ENCODE results near the gene HDLBP. TPM values are rescaled to one million over a fixed set of nuclear protein-coding genes. Genes with fewer than 3 reads are reported as not detected.

Gene HDLBP
- polyA plus RNA-seq, 10 donors, result 325 to 426 (median 361) TPM

GRCh38 chr2:241214766-241215165, 100.7 kb downstream of the HDLBP start:
- DNase-seq, result no peak

DNA sequence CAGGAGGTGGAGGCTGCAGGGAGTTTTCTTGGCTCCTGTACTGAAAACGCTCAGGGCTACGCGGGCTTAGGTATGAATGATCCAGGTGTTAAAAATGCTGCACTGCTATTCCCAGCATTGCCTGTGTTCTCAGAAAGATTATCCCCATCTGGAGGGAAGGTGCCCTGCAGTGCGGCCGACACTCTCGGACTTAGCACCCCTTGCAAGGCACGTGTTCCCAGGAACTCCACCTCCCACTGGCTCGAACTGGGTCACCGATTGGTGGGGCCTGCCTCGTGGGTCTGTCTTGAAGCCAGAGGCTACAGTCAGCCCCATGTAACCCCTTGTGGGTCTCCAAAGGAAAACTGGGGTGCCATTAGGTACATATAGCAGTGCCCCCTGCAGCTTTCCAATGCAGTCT, 101.3 kb downstream of the HDLBP start:
- DNase-seq, result no peak

GRCh38 chr2:241213567-241213966, 101.9 kb downstream of the HDLBP start:
- no peak for DNase-seq

- peak in 1 of 3 donors; percentile 17 for DNase-seq
These were observed 102.4 kb downstream of the HDLBP start for GRCh38 chr2:241213041-241213440.

DNA sequence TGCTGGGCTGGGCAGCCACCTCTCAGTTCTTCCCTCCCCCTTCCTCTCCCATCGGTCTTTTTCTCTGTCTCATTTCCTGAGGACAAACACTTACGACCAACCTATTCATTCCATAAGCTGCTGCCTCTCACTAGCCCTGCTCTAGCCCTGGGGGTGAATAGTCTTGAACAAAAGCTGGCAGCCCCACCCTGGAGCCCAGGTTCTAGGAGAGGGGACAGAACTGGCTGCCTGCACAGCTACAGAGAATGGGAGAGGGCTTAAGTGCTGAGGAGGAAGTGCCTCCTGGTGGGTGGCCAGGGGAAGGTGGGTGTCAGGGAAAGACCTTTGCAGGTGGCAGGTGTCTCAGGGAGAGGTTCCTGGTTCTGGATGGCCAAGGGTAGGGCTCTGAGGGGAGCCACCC, 104.2 kb downstream of the HDLBP start:
- DNase-seq, result no peak

- no peak for DNase-seq
These were observed 106.2 kb downstream of the HDLBP start for GRCh38 chr2:241209271-241209670.

GRCh38 chr2:241208058-241208457, 107.4 kb downstream of the HDLBP start:
- no peak for DNase-seq

GRCh38 chr2:241207641-241208040, 107.8 kb downstream of the HDLBP start:
- DNase-seq, result no peak

- DNase-seq, result no peak
These were observed 108.3 kb downstream of the HDLBP start for GRCh38 chr2:241207151-241207550.

DNA sequence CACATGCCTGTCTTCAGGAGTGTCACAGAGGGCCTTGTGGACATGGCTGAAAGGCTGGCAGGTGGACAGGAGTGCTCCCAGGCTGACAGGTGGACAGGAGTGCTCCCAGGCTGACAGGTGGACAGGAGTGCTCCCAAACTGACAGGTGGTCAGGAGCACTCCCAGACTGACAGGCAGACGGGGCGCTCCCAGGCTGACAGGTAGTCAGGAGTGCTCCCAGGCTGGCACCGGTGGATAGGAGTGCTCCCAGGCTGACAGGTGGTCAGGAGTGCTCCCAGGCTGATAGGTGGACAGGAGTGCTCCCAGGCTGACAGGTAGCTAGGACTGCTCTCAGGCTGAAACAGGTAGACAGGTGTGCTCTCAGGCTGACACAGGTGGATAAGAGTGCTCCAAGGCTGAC, 110.4 kb downstream of the HDLBP start:
- no peak for DNase-seq

GRCh38 chr2:241204490-241204889, 111.0 kb downstream of the HDLBP start:
- no peak for DNase-seq

DNA sequence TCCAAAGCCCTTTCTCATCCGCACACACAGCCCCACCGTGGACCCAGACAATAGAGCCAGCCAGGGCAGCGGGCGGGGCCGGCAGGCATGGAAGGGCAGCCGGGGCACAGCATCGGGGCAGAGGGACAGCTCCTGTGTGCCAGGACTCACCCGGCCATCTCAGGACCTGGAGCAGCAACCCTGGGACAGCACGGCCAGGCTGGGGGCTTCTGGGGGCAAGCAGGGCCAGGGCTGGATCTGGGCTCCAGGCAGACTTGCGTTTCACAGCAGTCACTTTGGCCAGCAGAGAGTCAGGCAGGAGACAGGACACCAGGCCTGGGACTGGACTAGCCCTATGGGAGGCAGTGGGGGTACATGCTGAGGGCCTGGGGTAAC, 111.5 kb downstream of the HDLBP start:
- no peak for DNase-seq

- no peak for DNase-seq
These were observed 112.1 kb downstream of the HDLBP start for GRCh38 chr2:241203218-241204009.

DNA sequence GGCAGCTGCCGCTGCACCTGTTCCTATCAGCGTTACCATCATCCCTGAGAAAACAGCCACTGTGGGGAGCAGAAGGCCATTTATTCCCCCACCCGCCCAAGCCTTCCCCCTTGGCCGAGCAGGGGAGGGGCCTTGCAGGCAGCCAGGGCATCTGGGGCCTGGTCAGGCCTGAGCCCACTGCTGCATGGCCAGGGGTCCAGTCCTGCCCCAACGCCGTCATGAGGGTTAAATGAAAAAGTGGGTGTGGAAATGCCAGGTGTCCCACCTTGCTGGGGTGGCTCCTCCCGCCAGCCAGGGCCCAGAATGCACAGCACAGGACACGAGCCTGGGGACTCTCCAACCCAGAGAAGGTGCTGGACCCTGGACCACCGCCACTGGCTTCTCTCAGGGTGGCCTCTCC, 112.8 kb downstream of the HDLBP start:
- DNase-seq, result no peak

DNA sequence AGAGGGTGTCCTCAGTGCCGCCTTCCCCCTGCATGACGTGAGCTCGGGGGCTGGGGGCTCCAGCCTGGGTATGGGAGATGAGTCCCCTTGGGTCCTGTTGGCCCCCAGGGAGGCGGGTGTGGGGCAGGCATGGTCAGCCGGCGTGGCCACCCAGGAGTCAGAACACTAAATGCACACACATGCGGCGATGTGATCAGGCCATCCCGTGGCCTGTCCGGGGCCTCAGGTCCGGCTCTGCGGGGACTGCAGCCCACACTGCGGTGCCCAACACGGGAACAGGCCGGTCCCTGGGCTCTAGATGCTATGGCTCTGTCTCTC, 113.2 kb downstream of the HDLBP start:
- no peak for DNase-seq

- no peak for DNase-seq
These were observed 113.8 kb downstream of the HDLBP start for GRCh38 chr2:241201445-241202267.

DNA sequence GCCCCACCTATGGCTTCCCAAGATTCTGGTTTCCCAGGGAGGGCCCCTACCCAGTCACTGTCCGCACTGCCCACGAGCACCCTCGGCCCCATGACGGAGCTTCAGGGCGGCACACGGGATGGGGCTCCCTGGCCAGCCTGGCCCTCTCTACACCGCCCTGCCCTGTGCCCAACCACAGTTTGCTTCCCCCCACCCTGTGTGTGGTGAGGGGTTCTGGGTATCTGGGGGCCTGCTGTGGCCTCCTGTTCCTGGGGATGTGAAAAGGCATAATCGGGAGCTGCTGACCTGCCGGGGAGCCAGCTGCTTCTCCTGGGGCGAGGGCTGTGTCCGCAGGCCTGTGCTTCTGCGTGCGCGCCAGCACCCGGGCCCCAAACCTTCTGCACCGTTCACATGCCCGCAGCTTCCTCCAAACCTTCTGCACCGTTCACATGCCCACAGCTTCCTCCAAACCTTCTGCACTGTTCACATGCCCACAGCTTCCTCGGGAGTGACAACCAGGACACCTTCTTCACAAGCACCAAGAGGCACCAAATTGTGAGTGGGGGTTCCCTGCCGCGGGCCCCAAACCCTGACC, 114.6 kb downstream of the HDLBP start:
- DNase-seq, result no peak

DNA sequence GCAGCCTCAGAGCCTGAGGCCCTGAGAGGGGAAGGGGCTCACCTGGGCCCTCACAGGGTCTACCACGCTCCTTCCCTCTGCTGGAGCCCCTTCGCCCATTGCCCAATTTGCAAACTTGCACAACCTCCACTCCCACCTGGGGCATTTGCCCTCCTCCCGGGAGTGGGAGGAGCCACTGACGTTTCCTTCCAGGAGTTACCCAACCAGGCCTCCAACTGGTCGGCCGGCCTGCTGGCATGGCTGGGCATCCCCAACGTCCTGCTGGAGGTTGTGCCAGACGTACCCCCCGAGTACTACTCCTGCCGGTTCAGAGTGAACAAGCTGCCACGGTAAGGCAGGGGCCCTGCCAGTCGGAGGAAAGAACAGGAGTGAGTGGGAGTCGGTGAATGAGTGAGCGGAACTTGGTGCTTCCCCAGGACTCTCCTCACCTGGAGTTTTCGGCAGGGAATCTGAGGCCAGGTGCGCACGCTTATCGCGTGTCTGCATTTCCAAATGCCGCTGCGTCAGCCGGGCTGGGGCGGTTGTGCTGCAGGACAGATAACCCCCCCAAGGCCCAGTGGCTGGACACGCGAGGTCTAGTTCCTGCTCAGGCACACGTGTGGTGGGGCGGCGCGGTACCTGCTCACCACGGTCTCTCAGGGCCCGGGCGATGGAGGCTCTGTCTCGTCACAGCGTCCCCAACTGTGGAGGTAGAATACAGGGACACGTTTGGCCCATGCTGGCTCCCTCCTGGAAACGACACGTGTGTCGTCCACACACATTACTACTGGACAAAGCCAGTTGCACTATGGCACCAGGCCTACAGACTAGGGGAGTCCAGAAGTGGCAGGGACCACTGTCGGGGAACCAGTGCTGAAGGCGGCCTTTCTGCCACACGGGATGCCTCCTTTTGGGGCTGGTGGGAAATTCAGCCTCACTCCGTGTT, 115.3 kb downstream of the HDLBP start:
- no peak for DNase-seq

- DNase-seq, result no peak
These were observed 116.2 kb downstream of the HDLBP start for GRCh38 chr2:241199286-241199685.

- no peak for DNase-seq
These were observed 116.8 kb downstream of the HDLBP start for GRCh38 chr2:241198381-241199279.

DNA sequence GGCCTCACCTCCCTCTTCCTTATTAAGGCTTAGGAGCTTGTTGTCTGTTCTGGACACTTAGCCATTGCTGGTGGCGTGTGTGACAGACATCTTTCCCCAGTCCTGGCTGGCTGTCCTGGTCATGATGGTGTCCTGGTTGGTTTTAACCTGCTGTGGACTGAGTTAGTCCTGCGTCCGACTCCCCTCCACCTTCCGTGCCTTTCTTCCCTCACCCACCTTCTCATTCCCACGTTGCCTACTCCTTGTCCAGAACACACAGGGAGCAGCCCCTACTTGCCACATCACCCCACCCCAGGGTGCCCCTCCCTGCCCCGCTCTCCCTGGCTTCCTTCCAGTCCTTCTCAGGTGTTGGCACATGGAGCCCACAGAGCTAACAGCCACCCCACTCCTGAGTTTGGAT, 117.5 kb downstream of the HDLBP start:
- DNase-seq, result no peak
